ENCODE data around the gene MAGI2. TPM values are rescaled to one million over a fixed set of nuclear protein-coding genes. Genes with fewer than 3 reads are reported as not detected.

Gene MAGI2
- total RNA-seq, 2 donors from 2014 or later, result 10.3 to 19.2 TPM

DNA sequence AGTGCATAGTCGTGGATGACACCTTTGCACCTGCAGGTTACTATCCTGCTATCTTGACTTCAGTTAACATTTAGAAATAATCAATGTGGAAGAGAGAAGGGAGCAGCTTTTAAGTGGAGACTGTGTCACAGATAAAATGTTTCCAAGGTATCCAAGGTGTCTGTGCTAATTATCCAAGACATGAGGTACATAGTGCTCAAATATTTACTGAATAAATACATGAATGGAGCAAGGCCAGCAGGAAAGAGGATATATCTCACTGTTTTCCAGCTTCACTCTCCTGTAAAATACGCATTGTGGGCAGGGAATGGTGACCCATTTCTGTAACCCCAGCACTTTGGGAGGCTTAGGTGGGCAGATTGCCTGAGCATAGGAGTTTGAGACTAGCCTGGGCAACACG is 1102.5 kb downstream of the MAGI2 start:
- no peaks in the 10 kb centered on the region for H3K9me3 Mint-ChIP-seq
- peaks cover 7% of the 10 kb centered on the region for H3K27me3 ChIP-seq (ENCODE audit: control insufficient read depth, insufficient read depth, low read length, poor library complexity, severe bottlenecking)
- no peak for DNase-seq
- no peaks in the 10 kb centered on the region for H3K36me3 Mint-ChIP-seq (ENCODE audit: low read depth)
- H3K4me3 Mint-ChIP-seq, result no peak overlapping the region
- H3K4me1 Mint-ChIP-seq, result peaks cover 50% of the 10 kb centered on the region
- no peaks in the 10 kb centered on the region for H3K9me3 ChIP-seq (ENCODE audit: control insufficient read depth, low read length)
- no peak overlapping the region for H3K4me3 ChIP-seq (ENCODE audit: low read length)
- H3K27ac Mint-ChIP-seq, result no peak overlapping the region
- H3K27me3 Mint-ChIP-seq (ENCODE audit: insufficient read depth), result no peaks in the 10 kb centered on the region
- TF ChIP-seq, protein P1, sequence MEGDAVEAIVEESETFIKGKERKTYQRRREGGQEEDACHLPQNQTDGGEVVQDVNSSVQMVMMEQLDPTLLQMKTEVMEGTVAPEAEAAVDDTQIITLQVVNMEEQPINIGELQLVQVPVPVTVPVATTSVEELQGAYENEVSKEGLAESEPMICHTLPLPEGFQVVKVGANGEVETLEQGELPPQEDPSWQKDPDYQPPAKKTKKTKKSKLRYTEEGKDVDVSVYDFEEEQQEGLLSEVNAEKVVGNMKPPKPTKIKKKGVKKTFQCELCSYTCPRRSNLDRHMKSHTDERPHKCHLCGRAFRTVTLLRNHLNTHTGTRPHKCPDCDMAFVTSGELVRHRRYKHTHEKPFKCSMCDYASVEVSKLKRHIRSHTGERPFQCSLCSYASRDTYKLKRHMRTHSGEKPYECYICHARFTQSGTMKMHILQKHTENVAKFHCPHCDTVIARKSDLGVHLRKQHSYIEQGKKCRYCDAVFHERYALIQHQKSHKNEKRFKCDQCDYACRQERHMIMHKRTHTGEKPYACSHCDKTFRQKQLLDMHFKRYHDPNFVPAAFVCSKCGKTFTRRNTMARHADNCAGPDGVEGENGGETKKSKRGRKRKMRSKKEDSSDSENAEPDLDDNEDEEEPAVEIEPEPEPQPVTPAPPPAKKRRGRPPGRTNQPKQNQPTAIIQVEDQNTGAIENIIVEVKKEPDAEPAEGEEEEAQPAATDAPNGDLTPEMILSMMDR (conservative IDR thresholded peaks at IDR 0.05), result no peak
- 62 to 64% methylated on average over 3 of the region's 3 CpGs for WGBS, 2 experiments (ENCODE audit: insufficient coverage in 1 of 2, insufficient read length in 1 of 2)
- H3K9ac ChIP-seq (ENCODE audit: extremely low read depth, low read length, poor library complexity, severe bottlenecking), result no peak overlapping the region
- peaks cover 16% of the 10 kb centered on the region for H3K4me1 ChIP-seq (ENCODE audit: control insufficient read depth, insufficient read depth, low read length)
- H3K27ac ChIP-seq (ENCODE audit: low read depth, low read length), result no peak overlapping the region
- H3K36me3 ChIP-seq (ENCODE audit: control insufficient read depth, insufficient read depth, low read length), result no peaks in the 10 kb centered on the region

DNA sequence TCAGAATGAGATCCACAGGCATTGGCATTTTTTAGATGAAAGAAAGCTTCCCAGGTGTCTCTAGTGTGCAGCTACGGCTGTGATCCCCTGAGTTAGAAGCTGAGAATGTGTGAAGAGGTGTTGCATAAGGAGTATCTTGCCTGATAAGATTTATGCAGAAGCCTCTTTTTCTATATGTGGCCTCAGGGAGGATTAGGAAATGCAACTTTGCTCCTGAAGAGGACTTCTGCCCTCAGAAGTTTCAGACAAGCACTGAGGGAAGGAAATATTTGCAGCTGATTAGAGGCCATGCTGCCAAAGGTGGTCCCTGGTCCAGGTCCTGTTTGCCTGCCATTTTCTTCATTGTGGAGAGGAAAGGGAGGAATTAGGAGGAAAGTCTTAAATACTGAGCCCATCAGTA is 1103.1 kb downstream of the MAGI2 start:
- no peak overlapping the region for H3K27ac ChIP-seq (ENCODE audit: low read depth, low read length)
- no peak for DNase-seq
- H3K9ac ChIP-seq (ENCODE audit: extremely low read depth, low read length, poor library complexity, severe bottlenecking), result no peak overlapping the region
- no peaks in the 10 kb centered on the region for H3K9me3 Mint-ChIP-seq
- 74 to 100% methylated on average over 1 of the region's 1 CpG for WGBS, 2 experiments (ENCODE audit: insufficient coverage in 1 of 2, insufficient read length in 1 of 2)
- no peaks in the 10 kb centered on the region for H3K36me3 ChIP-seq (ENCODE audit: control insufficient read depth, insufficient read depth, low read length)
- no peaks in the 10 kb centered on the region for H3K27me3 Mint-ChIP-seq (ENCODE audit: insufficient read depth)
- H3K27ac Mint-ChIP-seq, result peak overlapping the region; percentile 35
- no peaks in the 10 kb centered on the region for H3K9me3 ChIP-seq (ENCODE audit: control insufficient read depth, low read length)
- TF ChIP-seq, protein P1 (conservative IDR thresholded peaks at IDR 0.05), result no peak
- peaks cover 7% of the 10 kb centered on the region for H3K27me3 ChIP-seq (ENCODE audit: control insufficient read depth, insufficient read depth, low read length, poor library complexity, severe bottlenecking)
- H3K4me3 ChIP-seq (ENCODE audit: low read length), result peak overlapping the region; percentile 7
- H3K4me1 Mint-ChIP-seq, result peaks cover 54% of the 10 kb centered on the region
- no peaks in the 10 kb centered on the region for H3K36me3 Mint-ChIP-seq (ENCODE audit: low read depth)
- H3K4me3 Mint-ChIP-seq, result no peak overlapping the region
- H3K4me1 ChIP-seq (ENCODE audit: control insufficient read depth, insufficient read depth, low read length), result peaks cover 16% of the 10 kb centered on the region

DNA sequence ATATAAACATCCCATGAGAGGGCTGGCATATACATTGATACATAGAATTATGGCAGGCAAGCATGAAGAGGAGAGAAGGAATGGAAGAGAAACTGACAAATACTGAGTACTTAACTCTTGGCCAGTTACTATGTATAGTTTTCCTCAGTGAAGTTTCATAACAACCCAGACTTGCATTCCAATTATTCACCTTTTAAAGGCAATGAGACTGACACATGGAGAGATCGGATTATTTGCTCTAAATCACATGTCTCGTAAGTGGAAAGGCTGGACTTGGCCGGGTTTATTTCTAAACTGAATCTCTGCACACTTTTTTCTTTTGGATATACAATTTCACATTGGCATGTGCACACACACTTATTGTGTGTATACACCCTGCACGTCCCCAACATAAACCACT is 1106.6 kb downstream of the MAGI2 start:
- peaks cover 7% of the 10 kb centered on the region for H3K27me3 ChIP-seq (ENCODE audit: control insufficient read depth, insufficient read depth, low read length, poor library complexity, severe bottlenecking)
- no peak overlapping the region for H3K4me3 ChIP-seq (ENCODE audit: low read length)
- H3K27ac ChIP-seq (ENCODE audit: low read depth, low read length), result no peak overlapping the region
- Mint-ChIP-seq H3K27ac (no peak overlapping the region), H3K4me3 (no peak overlapping the region), H3K4me1 (peaks cover 63% of the 10 kb centered on the region), H3K27me3 (ENCODE audit: insufficient read depth) (no peaks in the 10 kb centered on the region), H3K9me3 (peaks cover 4% of the 10 kb centered on the region), H3K36me3 (ENCODE audit: low read depth) (peaks cover 9% of the 10 kb centered on the region)
- no peaks in the 10 kb centered on the region for H3K36me3 ChIP-seq (ENCODE audit: control insufficient read depth, insufficient read depth, low read length)
- peaks cover 16% of the 10 kb centered on the region for H3K4me1 ChIP-seq (ENCODE audit: control insufficient read depth, insufficient read depth, low read length)
- no peaks in the 10 kb centered on the region for H3K9me3 ChIP-seq (ENCODE audit: control insufficient read depth, low read length)
- no peak overlapping the region for H3K9ac ChIP-seq (ENCODE audit: extremely low read depth, low read length, poor library complexity, severe bottlenecking)
- no peak for DNase-seq
- WGBS, 2 experiments (ENCODE audit: insufficient coverage in 1 of 2, insufficient read length in 1 of 2), result 93 to 100% methylated on average over 4 of the region's 4 CpGs
- TF ChIP-seq, protein P1 (conservative IDR thresholded peaks at IDR 0.05), result no peak
